NCI-H187 treated with DMSO at 0.1 percent for 48 hours (cell line): ENCODE data around the gene TEX22.

Experiments used
- DNase-seq: peaks from one replicate; lab custom pipeline; 2025; lab: John Stamatoyannopoulos, UW

Gene TEX22

GRCh38 chr14:105384605-105385321 is 13.6 kb upstream of the TEX22 start:
- DNase-seq: no peak

GRCh38 chr14:105385322-105385637 is 13.1 kb upstream of the TEX22 start:
- no peak for DNase-seq

GRCh38 chr14:105385698-105386365 is 12.5 kb upstream of the TEX22 start:
- no peak for DNase-seq

DNA sequence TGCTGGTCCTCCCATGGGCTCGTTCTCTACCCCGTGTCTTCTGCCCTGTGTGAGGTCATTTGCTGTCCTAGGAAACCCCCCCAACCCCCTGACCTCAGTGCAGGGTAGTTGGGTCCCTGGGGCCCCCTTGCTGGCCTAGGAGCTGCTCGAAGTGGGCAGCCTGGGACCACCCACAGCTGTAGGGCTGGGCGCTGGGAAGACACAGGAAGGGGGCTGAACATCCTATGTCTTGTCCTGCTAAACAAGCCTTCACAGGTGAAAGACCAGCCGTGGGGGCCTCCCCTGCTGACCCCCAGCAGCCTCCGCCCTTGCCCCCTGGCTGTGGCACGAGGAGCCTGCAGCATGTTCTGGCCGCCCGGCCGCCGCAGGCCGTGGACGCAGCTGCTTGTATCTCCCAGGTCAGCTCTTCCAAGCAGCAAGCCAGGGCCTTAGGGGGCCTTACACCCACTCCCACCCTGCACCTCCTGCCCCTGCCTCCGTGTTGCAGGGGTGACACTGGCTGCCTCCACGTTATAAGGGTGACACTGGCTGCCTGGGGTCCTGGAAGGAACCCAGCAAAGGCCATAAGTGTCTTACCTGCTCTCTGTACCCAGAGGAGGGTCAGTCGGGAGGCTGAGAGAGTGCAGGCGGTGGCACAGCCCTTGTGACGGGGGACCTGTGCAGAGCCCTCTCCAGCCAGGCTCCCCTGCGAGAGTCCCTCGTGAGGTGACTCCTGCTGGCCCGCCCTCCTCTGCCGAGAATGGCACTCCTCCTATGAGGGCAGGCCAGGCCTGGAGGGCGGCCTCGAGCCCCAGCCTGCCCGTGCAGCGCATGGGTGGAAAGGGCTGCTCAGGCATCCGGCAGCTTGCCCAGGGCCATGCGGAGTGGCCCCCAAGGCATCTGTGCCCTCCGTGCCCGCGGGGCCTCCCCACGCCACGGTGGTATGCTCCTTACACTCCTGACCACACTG is 11.5 kb upstream of the TEX22 start:
- DNase-seq: no peak

- DNase-seq: no peak
Measured at GRCh38 chr14:105387530-105387922, 10.8 kb upstream of the TEX22 start.

DNA sequence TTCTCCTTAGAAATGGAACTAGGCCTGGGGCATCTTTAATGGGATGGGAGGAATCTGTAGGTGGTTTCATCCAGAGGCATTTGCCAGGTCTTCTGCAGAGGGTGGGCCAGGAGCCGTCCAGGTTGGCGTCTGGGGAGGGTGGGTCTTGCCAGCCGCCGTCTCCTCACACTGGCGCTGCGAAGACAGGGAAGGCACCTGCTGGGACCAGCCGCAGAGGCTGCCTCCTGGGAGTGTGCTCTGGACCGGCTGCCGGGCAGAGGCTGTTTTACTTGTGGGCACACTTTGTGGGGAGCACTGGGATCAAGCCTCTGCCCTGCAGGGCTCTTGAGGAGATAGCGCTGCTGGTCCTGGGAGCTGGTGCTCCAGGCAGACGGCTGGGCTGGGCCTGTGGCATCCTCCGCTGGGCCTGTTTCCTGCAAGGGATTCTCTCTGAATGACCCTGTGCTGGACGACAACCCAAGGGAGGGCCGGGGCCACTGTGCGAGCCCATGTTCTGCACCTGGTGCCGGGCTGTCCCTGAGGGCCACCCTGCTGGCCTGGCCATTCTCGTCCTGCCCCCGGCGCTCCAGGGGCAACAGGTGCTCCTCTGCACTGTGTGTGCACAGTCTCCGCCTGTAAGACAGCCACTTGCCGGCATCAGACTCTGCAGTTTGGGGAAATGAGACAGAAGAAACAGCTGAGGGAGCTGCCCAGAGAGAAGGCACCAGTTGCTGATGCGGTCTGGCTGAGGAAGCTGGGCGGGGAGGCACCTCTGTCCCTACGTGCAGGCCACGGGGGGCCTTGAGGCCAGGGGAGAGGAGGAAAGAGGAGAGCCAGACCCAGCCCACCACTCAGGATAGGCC is 10.0 kb upstream of the TEX22 start:
- no peak for DNase-seq

DNA sequence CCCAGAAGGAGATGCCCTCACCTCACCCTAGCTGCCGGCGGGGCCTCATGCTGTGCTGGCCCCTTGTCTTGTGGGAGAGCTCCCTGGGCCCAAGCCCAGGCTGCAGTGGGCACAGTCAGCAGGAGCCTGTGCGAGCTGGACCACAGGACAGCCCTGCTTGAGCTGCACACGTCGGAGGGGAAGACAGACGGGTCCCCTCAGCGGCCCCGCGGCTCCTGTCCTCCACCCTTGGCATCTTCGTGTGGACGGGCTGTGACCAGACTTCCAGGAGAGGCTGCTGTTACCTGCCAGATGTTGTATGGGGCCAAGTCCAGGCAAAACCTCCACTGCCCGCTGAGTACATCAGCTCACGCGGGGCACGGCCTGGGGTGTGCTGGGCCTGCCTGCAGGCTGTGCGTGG is 9.4 kb upstream of the TEX22 start:
- DNase-seq: no peak

GRCh38 chr14:105389534-105389933 is 8.8 kb upstream of the TEX22 start:
- DNase-seq: no peak

DNA sequence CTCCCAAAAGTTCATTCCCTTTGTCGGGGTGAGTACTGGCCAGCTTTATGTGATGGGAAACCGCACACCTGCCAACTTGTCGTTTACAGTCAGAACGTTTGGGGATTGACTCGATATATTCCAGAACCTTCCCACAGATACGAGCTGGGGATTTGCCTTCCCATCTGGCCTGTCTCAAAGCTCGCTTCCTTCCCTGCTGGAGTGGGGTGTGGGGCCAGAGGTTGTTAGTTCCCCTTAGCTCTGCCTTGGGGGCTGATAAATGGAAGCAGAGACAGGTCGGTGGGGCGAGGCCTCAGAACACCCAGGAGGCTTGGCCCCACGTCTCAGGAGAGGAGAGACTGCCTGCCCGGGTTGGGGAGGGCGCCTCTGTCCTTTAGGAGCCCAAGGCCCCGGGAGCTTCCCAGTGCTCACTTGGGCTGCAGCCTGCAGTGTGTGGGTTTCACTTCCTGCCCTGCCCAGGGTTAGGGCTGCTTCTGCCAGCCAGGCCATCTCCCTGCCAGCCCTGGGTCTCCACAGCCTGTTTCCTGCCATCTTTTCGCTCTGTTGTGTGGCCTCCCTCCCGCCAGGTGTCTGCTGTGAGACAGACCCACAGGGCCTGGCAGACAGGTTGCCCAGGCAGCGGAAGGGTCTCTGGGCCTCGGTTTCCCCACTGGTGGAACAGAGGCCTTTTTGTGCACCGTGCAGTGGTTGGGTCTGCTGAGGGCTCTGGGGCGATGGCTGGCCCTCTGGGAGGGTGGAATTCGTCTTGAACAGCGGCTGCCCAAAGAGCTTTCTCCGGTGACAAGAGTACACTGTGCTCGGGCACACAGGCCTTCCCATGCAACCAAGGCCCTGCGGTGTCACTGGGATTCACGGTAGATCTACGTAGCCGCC is 8.1 kb upstream of the TEX22 start:
- DNase-seq: no peak

DNA sequence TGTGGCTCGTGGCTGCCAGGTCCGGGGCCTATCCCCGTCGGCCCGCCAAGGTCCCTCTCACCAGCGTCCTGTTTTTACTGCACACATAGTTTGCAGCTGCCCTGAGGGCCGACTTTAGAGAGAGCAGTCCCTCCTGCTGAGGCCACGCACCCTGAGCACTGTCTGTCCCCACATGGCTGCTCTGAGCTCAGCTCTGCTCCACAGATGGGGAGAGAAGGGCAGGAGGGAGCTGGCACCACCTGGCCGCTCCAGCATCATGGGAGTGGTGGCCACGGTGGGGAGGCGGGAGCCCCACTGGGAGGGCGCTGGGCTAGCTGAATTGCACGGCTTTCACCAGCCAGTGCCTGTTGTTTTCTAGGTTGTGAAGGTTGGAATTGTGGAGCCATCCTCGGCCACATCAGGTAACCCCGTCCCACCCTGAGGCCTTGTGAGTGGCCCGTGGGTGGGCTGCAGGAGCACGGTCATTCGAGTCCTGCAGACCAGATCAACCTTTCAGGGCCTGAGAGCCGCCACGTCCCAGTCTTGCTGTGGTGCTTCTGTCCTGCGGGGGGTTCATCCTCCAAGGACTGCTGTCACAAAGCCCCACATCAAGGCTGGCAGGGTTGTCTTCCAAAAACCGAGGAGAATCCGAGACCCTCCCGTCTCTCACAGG is 7.4 kb upstream of the TEX22 start:
- no peak for DNase-seq

DNA sequence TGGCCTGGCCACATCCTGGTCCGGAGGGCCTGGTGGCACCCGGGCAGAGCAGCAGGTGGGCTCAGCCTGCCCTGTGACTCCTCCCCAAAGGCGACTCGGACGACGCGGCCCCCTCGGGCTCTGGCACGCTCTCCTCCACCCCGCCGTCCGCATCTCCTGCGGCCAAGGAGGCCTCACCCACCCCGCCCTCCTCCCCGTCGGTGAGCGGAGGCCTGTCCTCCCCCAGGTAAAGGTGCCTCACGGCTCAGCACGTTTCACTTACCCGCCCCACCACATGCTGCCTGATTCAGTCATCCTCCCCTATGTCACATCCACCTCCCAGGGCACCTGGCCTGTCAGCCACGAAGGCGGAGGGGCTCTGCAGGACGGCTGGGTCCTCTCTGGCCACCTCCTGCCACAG is 6.8 kb upstream of the TEX22 start:
- DNase-seq: no peak

DNA sequence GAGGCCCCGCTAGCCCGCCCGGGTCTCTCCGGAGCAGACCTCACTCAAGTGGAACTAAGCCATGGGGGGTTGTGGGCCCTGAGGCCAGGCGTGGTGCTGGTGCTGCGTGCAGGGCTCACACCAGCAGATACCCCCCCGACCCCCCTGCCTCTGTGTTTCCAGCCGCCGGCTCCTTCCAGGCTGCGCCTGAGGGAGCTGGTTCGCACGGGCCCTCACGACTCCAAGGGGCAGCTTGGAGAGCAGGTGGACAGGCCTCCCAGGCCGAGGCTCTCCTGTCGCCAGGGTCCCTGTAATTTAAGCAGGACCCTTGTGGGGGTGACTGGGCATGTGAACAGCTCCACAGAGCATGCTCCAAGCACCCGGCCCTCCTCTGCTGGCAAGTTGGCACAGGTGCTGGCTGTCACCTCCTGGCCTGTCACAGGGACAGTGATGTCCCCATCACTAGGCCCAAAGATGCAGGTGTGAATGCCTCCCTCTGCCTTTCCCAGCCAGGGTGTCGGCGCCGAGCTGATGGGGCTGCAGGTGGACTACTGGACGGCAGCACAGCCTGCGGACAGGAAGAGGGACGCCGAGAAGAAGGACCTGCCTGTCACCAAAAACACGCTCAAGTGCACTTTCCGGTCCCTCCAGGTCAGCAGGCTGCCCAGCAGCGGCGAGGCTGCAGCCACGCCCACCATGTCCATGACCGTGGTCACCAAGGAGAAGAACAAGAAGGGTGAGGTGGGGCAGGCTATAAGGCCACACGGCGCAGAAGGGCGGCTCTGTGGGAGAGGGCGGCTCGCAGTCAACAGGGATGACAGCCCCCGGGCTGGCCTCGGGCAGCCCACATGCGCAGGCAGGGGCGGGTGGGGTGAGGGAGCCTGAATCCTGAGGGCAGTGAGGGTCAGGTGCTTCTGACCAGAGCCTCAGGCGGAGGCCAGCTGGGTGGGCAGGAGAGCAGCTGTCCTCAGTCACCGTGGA is 5.9 kb upstream of the TEX22 start:
- no peak for DNase-seq

DNA sequence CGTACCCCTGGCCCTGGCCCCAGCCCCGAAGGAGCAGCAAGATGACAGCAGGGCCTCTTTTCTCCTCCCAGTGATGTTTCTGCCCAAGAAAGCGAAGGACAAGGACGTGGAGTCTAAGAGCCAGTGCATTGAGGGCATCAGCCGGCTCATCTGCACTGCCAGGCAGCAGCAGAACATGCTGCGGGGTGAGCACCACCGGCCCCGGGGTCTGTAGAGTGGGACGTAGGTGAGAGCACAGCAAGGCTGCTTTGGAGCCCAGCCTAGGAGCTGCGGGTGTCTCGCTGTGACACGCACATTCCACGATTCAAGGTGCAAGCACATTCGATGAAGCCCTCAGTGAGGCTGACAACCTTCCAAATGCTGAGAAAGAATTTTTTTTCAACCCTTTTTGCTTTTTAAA is 5.2 kb upstream of the TEX22 start:
- DNase-seq: no peak

GRCh38 chr14:105394714-105395537 is 3.4 kb upstream of the TEX22 start:
- DNase-seq: no peak

GRCh38 chr14:105395538-105395854 is 2.8 kb upstream of the TEX22 start:
- DNase-seq: no peak

DNA sequence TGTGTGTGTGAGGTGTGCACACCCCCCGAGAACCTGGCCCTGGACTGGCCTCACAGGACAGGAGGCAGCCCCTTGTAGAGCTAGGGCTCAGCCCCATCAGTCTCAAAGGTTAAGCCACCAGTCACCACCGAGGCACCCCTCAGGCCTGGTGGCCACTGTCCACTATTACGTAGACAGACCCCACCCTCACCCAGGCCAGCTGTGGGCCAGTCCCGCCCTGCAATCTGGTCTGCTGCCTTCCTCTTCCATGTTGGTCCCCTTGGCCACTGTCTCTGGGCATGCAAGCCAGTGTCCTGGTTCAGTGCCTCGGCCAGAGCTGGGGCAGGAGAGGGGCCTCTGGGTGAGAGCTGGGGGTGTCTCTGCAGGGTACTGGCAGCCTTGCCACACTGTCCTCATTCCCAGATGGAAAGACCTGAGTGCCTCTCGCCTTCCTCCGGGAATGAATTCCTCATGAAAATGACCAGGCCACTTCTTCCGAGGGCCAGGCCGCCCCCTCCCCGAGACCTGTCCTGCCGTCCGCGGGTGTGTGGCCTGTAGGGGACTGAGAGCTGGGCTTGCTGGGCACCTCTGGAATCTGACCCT is 897 bp upstream of the TEX22 start:
- no peak for DNase-seq

GRCh38 chr14:105398726-105399465 is 558 bp downstream of the TEX22 start:
- no peak for DNase-seq

DNA sequence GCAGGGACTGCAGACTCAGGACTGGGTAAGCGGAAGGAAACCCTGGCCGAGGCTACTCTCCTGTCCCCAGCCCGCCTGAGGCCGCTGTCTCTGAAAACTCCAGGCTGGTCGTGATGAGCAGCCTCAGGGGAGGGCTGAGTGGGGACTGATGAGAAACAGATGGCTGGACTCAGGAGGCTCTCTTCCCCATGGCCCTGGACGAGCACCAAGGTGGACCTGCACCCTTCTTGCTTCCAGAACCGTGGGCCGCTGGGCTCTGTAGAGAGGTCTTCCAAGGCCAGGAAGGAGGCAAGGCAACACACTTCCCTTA is 1.1 kb downstream of the TEX22 start:
- DNase-seq: no peak
